CD4-positive, alpha-beta T cell treated with Interleukin-12 subunit alpha and Interleukin-12 subunit beta, for 1 hour (primary cell): ENCODE data around the gene CHMP5.

ENCODE experiments used
- DNase-seq: peaks from one replicate; pipeline ENCODE4 v3.0.0-alpha.2; 2020

The CHMP5 gene

DNA sequence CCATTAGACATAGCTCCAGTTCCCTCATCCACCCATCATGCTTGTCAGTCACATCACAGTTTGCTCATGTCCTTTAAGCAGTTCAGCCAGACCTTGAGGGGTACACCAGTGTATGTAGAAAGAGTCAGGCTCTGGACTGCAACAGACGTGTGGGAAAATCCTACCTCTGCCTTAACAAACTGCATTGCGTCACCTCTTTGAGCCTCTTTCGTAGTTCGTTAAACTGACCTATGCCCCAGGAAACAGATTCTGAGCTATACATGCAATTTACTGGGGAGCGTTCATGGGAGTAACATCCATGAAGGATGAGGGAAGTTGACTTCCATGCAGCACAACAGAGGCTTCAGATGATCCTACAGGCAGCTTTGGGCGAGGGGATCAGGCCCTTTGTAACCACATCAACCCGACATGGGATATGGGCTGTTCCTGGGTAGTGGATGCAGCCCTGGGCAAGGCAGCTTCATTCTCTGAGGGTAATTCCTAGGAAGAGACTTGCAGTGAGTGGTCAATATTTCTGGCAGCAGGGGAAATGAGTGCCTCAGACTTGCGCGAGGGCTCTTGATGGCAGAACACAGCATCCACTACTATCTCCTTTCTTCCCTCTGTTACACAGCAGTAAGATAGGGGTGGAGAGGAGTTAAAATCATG is 20.6 kb upstream of the CHMP5 start:
- DNase-seq: no peak

DNA sequence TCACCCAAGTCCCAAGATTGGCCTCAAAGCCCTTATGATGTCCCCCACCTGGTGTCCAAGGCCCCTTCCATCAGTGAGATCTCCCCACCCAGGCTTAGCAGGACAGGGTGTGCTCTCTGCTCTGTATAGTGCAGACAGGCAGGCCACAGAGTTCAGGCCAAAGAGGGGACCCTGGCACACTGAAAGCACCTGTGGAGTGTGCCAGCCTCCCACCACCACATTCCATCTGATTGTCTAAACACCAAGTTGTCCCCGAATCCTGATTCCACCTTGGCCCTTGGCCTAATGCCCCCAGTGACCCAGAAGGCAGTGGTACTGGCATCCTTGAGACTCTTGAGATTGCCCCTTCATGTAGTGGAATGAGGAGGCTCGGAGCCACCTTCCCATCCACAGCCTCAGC is 19.5 kb upstream of the CHMP5 start:
- no peak for DNase-seq

DNA sequence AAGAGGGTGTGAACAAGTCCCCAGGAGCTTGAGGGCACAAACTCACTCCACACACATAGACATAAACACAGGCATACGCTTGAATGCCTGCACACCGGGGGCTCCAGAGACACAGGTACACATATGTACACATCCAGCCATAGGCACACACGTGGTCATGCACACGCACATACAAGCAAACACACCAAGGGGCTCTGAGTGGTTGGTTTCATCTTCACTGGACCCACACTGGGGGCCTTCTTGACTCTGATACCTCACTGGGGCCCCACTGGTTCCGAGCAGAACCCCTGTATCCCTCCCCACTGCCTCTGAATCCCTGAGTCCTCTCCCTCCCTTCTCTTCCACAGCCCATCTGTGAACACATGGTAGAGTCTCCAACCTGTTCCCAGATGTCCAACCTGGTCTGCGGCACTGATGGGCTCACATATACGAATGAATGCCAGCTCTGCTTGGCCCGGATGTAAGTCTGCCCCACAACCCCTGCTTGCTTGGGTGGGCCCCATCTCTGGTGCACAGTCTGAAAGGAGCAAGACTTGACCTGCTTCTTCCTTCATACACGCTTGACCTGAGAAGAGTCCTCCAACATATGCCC is 18.5 kb upstream of the CHMP5 start:
- DNase-seq: no peak

DNA sequence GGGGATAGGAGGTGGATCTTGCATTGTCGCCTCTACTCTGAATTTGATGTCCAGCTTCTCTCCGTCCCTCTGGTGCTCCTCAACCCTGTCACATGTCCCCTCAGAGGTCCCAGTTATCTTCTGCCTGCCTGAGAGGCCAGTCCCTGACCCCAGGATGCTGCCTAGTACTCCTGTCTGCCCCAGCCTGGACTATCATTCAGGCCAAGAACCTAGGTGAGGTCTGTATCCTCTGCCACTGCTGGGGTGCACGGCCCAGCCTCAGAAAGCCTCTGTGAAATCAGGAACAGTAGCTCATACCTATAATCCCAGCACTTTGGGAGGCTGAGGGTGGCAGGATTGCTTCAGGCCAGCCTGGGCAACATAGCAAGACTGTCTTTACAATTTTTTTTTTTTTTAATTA is 16.2 kb upstream of the CHMP5 start:
- DNase-seq: no peak

DNA sequence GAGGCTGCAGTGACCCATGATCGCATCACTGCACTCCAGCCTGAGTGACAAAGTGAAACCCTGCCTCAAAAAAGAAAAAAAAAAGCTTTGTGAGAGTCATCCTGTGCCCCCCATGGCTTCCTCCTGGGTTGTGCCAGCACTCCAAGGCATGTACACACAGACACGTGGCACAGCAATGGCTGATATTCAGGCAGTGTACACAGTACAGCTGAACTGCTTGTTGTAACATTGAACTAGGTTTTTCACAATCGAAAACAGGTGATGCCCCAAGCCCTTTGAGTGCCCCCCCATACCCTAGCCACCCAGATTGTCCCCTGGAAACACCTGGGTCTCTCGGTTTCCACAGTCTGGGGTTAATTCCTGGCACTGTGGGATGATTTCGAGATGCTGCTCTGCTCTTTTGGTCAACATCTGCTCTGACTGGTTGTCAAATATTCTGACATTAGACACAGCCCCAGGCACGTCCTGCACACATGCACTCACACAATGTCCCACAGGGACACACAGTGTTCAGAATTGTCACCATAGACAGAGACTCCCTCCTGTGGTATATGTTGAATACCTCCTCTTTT is 15.7 kb upstream of the CHMP5 start:
- DNase-seq: no peak

DNA sequence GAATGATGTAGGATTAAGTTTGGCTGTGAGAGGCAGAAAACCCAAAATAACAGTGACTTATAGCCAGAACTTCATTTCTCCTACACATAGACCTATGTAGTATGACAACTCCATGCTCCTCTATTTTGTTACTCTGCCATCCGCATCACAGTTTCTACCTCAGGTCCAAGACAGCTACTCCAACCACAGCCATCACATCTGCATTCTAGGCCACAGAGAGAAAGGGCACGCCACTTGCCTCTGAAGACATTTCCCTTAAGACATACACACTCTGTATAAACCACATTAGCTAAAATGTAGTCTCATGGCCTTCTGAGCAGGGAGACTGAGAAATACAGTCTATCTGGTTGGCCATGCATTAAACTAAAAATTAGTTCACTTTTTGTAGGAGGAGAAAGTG is 14.9 kb upstream of the CHMP5 start:
- no peak for DNase-seq

DNA sequence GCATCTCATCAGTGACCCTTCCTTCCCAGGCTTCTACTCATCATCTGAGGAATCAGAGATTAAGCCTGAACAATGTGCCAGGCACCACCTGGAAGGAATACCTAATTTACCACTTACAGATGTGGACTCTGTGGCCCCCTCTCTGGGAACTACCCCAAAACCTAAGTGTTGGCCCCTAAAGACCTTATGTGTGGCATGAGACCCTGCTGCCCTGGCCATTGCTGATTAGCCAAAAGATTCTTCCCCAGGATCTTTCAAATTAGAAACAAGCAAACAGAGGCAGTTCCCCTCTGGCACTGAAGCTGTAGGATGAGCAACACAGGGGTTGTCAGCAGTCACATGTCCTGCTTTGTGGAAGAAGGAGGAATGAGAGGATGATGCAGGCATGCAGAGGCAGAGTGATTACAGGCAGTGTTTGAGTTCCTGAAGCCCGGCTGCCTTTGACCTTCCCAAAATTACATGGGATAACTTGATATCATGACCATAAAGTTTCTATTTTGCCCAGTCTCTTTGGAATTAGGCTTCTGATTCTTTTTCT is 14.3 kb upstream of the CHMP5 start:
- DNase-seq: no peak

DNA sequence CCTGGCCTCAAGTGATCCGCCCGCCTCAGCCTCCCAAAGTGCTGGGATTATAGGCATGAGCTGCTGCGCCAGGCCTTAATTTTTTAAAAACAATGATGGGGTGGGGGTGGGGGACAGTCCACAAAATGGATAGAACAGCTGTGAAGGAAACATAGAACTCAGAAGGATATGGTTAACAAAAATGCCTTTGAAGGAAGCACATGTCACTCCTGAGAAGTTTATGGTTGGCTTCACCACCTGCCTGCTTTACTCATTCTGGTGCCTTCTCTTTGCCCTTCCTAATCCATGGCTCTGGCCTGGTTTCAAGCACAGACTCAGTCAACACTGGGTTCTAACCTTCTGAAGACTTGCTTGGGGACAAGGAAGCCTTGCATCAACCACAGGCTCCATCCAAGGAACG is 10.6 kb upstream of the CHMP5 start:
- DNase-seq: no peak

DNA sequence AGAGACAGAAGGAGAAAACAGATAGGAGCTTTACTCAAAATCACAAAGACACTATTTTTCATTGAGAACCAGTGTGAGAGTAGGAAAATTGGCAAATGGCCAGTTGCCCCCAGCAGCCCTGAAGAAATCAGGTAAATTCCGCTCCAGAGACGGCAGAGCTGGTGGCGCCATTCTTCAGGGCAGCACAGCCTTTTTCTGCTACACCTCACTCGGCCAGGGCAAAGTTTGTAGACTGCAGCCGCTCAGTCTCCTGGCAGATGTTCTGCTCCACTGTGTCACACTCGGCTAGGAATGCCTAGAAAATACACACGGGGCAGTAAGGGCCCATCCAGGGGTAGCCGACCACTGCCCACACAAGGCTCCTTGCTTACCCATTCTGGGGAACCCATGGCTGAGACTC is 9.8 kb upstream of the CHMP5 start:
- DNase-seq: no peak

DNA sequence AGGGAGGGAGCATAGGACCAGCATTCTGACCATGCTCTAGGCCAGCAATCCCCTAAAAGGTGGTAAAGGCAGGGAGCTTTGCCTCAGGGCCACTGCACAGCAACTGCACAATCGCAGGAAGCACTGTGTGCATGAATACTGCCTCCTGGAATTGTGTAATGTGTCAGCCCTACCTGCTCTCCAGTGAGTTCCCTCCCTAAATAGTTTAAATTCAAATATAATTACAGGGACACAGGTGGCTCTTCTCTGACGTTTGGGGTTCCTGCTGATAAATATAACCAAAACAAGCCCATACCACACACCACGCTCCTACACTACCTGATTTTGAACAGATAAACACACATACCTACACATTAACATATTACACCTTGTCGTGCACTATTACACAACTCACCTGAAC is 9.4 kb upstream of the CHMP5 start:
- no peak for DNase-seq

DNA sequence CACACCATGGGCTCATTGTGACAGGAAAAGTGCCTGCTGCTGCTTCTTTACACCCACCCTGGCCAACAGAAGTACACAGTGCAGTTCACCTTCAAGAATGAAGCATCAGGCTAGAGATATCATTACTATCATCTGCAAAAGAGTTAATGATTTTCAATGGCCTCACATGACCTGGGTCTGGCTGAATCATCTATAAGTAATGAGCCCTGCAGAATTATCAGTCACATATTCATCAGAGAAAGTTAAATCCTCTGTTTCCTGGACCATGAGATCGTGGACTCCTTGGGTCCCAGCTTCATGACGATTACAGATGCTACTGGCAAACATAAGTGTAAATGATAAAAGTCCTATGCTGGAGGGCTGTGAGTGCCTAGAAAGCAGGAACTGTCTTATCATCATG is 8.6 kb upstream of the CHMP5 start:
- no peak for DNase-seq

DNA sequence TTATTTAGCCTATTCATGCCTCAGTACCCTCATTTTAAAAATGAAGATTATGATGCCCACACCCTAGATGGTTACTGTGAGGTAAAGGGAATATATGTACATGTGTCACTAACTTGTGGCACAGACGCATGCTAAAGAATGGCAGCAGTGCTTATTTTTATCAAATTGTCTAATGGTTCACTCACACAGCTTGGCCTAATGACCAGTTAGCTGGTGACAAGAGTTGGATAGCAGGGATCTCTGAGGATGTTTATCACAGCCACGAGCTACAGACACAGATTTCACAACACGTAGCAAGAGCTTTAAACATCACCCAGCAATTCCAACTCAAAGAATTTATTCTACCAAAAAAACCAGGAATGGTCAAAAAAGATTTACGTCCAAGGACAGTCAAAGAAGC is 7.6 kb upstream of the CHMP5 start:
- no peak for DNase-seq

DNA sequence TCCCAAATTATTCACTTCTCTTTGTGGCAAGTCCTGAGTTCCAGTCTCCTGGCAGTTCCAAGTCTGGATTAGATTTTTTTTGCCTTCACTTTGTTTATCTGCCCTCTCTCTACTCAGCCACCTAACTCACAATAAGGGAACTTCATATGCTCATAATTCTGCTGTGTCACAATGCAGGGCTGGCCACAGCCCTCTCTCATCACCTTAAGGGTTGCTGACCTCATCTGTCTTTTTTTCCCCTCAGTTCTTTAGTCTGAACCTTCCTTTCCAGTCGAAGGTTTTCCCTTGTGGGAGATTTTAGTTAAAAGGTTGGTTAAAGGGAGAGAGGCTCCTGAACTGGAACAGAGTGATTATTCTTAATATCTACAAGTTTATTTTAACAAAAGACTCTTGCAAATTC is 4.5 kb upstream of the CHMP5 start:
- DNase-seq: no peak

DNA sequence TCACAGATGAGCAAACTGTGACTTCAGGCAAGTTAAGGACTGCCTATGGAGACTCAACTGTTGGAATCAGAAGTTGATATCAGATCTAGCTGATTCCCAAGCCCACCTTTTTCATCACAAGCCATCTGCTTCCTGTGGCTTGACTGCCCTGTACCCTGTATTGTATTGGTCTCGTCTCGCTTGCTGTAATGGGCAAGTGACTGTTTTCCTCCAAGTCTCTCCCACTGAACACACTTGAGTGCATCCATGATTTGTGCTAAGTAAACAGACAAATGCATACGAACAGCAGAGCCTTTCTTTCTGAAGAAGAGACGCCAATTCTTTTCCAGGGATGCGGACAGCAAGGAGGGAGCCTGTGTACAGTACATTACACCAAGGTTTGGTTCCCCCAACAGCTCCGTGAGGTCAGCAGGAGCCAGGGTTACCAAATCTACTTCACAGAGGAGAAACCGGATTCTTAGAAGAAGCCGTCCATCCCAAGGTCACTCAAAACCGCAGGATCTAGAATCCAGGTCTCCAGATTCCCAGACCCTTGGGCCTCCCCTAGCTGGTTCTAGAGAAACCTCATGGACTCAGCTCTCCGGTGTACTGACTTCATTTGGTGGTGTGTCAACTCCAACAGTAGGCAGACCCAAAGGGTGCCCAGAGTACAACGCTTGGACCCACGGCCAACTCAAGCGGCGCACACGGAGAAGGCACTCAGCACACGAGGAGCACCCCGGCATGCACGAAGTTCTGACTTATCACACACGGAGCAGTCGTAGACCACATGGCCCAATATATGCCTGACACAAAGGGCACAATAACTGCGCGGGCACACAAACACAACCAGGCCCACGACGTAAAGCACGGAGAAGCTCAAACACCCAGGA is 1.5 kb upstream of the CHMP5 start:
- peak; percentile 26 for DNase-seq

DNA sequence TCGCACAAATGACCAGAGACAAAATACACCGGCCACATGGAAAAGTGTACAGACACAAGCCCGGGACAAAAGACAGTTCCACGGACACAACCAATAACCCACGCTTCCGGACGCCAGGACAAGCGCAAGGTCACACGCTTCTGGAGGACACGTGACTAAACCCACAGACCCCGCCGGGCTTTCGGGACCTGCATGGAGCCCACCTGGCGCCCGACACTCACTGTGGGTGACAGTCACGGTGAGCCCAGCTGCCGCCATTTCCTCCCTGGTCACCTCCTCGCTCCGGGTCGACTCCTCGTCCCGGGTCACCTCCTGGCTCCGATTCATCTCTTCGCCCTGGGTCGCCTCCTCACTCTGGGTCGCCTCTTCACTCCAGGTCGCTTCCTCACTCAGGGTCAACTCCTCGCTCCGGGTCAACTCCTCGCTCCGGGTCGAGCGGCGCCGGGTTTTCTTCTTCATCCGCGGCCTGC is 811 bp upstream of the CHMP5 start:
- peak; percentile 37 for DNase-seq

DNA sequence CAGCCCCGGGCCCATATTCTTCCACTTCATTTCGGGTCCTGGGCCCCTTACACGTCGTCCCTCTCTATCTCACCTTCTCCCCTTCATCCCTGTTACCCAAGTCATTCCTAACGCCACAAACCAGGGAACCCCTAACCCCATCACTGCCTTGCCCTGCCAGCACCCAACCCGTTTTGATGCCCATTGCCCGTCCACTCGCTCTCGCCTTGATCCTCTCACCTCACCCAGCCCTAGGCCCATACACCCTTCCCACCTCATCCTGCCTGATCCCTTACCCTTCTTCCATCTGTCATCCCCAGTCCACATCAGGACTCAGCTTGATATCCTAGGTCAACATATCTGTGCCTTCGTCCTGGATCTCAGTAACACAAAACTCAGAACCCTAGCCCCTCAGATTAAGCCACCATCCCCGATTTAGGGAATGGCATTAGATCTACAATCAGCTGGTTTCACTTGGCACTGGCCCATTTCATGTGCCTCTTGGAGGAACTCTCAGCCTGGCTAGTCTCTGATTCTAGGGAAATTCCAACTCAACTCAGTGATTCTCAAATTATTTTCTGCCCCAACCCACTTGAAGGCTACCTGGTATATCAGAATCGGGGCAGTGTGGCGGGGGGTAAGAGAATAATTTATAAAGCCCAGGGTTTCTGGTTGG is 489 bp downstream of the CHMP5 start:
- DNase-seq: peak; percentile 17

DNA sequence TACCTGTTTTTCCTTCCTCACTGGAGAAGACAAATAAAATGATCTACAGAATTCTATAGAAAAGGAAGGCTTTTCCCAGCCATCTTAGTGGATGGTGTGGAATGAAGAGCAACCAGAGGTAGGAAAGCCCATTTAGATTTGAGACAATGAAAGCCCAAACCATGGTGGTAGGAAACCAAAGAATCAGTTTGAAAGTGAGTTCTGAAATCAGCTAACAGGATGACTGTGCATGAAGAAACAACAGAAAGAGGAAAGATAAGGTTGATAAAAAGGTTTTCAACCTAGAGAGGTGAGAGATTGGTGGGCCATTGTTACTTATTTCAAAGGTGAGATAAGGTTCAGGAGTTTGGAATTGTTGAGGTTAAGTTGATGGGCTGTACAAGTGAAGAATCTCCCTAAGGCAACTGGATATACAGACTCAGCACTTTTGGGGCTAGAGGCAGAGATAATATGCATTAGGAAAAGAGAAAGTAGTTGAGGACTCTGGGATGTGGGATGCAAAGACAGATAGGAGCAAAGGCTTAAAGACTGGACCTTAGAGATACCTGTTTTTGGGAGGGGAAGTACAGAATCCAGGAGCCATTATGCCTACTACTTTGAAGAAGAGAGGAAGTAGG is 2.4 kb downstream of the CHMP5 start:
- DNase-seq: no peak

DNA sequence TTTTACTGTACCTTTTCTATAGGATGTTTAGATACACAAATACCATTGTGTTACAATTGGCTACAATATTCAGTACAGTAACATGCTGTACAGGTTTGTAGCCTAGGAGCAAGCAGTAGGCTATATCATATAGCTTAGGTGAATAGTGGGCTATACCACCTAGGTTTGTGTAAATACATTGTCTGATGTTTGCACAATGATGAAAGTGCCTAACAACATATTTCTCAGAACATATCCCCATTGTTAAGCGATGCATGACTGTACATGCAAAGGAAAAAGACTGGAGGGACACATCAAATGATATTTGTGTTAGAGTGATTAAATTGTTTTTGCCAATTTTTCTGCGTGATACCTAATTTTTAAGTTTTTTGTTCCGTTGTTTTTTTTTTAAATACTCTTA is 5.3 kb downstream of the CHMP5 start:
- no peak for DNase-seq

DNA sequence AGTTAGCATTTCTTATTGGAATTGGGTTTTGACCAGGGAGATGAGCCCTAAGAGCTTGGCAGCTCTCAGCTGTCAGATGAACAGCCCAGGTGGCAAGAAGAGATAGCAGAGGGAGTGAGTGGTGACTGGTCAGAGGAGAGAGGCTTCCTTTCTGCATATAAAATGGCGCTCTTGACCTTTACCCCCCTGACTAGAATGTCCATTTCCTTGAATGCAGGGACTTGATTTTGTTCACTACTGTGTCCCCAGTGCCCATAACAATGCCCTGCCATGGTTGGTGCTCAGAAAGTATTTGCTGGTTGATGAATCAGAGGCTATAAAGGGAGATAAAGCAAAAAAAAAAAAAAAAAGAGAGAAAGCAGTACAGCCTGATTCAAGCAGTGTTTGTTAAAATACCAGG is 7.2 kb downstream of the CHMP5 start:
- DNase-seq: no peak

DNA sequence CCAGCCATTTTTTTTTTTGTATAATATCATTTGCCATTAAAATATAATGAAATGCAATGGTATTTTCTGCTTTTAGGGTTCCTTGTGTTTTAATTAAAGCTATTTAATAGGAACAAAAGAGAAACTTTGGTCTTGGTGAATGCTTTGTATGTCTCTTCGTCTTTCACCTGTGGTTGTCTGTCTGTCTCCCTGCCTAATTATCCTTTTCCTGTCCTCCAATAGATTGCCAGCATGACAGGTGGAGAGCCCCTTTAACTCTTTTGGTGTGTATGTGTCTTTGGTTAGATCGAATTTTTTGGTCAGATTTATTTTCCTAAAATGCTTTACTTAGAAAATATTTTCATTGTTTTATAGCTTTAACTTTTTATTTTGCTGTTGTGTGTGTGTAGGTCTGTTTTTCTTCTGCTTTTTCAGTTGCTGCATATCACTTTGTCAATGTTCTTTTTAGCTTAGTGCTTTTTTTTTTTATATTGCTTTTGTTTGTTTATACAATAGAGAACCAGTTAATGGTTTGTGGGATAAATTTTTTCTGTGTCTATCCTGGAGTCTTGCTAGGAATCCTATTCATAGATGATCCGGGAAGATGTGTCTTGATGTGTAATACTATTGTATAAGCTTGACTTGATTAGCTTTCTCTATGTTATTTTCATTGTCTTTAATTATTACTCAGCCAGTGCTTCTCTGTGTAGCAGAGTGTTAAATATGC is 8.6 kb downstream of the CHMP5 start:
- no peak for DNase-seq

DNA sequence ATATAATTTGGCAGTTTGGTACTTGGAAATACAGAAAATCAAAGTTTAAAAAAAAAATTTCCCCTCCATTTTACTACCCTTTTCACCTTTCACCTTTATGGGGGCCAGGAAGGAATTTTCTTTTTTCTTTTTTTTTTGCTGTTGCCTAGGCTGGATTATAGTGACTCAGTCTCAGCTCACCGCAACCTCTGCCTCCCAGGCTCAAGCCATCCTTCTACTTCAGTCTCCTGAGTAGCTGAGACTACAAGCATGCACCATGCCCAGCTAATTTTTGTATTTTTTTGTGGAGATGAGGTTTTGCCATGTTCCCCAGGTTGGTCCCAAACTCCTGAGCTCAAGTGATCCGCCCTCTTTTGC is 9.1 kb downstream of the CHMP5 start:
- DNase-seq: no peak

DNA sequence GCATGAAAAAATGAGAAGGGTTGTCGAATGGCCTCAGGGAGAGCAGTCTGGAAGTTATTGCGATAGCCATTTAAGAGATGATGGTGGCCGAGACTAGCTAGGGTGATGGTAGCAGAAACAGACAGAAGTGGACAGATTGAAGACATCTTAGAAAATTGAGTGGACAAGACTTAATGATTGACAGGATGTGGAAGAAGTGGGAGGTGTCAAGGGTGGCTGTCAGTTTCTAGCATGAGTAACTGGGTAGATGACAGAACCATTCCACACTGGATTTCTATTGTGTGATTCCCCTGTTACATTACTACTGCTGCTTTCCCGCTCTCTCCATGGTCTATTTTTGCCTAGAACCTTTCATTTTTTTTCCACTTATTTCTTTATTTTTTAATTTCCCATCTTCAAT is 12.6 kb downstream of the CHMP5 start:
- DNase-seq: no peak
